Panc1 (cell line): ENCODE measurements around the gene HCRTR1. TPM values are rescaled to one million over a fixed set of nuclear protein-coding genes. Genes with fewer than 3 reads are reported as not detected.

Experiments used
- ATAC-seq: fragments of 200-7000 bp; cut with Tn5 transposase; 2 replicates; pipeline ENCODE4 v1.9.1; 2020; ENCODE audit warnings: mild to moderate bottlenecking, moderate library complexity
- BruUV-seq: library from RNA; stranded (reverse); fragments of 400-500 nt; replicated peaks from 2 replicates; lab custom pipeline; 2021; lab: Mats Ljungman, UMichigan
- CTCF ChIA-PET: fragments of 300-600 bp; sonication (Branson Sonifier 250); formaldehyde crosslinking; loops from one replicate; lab custom pipeline; 2022; ENCODE audit warnings: antibody characterized with exemption; lab: Charles Lee
- POLR2A ChIA-PET: fragments of 300-600 bp; sonication (Branson Sonifier 250); formaldehyde crosslinking; loops from one replicate; lab custom pipeline; 2022; ENCODE audit warnings: antibody characterized with exemption; lab: Charles Lee
- DNase-seq: peaks from one replicate; pipeline ENCODE4 v3.0.0-alpha.2; 2010; ENCODE audit warnings: low read depth, low spot score
- H3K27ac ChIP-seq: 2 replicates; pipeline ENCODE4 v1.5.1; 2011; ENCODE audit warnings: mild to moderate bottlenecking, low read length, inconsistent platforms
- H3K27me3 ChIP-seq: fragments of 200-500 bp; sonication (Bioruptor generic); 2 replicates; pipeline ENCODE4 v1.6.0; 2014; ENCODE audit warnings: low read length, inconsistent platforms; ENCODE audit not compliant: control insufficient read depth, insufficient read depth
- H3K36me3 ChIP-seq: fragments of 200-500 bp; sonication (Bioruptor generic); 2 replicates; pipeline ENCODE4 v1.5.1; 2014; ENCODE audit warnings: inconsistent platforms, mild to moderate bottlenecking, low read length, moderate library complexity; ENCODE audit not compliant: control insufficient read depth, insufficient read depth
- H3K4me1 ChIP-seq: 2 replicates; pipeline ENCODE4 v1.5.1; 2011; ENCODE audit warnings: inconsistent platforms, mild to moderate bottlenecking, low read length, moderate library complexity; ENCODE audit not compliant: control insufficient read depth, insufficient read depth
- H3K4me3 ChIP-seq, 2 experiments: 2 replicates each; pipeline ENCODE4 v1.5.1; 2011 to 2012; ENCODE audit warnings: low read depth in 2 of 2, low read length in 2 of 2, mild to moderate bottlenecking in 2 of 2, inconsistent platforms in 1 of 2, moderate library complexity in 1 of 2
- H3K9me3 ChIP-seq: fragments of 200-500 bp; sonication (Bioruptor generic); 2 replicates; pipeline ENCODE4 v1.5.1; 2014; ENCODE audit warnings: low read depth, mild to moderate bottlenecking, inconsistent platforms, low read length, moderate library complexity; ENCODE audit not compliant: control insufficient read depth, insufficient read depth
- CTCF ChIP-seq: fragments of 450-650 bp; IDR thresholded peaks from 2 replicates; pipeline ENCODE4 v1.5.1; 2017; ENCODE audit warnings: mild to moderate bottlenecking
- POLR2AphosphoS5 ChIP-seq: IDR thresholded peaks from 2 replicates; pipeline ENCODE4 v1.6.1; 2012; ENCODE audit warnings: mild to moderate bottlenecking, low read depth, low read length, moderate library complexity
- REST ChIP-seq, 2 experiments: IDR thresholded peaks; 2 replicates each; pipeline ENCODE4 v1.6.1; 2011 to 2012; ENCODE audit warnings: low read depth in 2 of 2, control low read depth in 1 of 2, low read length in 1 of 2, mild to moderate bottlenecking in 1 of 2, moderate library complexity in 1 of 2; ENCODE audit not compliant: insufficient read depth in 1 of 2
- SIN3A ChIP-seq: IDR thresholded peaks from 2 replicates; pipeline ENCODE4 v1.6.1; 2012; ENCODE audit warnings: low read depth, mild to moderate bottlenecking, low read length, moderate library complexity, borderline replicate concordance; ENCODE audit not compliant: insufficient read depth
- TCF7L2 ChIP-seq: IDR thresholded peaks from 2 replicates; pipeline ENCODE4 v1.6.1; 2011; ENCODE audit warnings: mild to moderate bottlenecking, low read depth, low read length, inconsistent platforms
- in situ Hi-C: cut with HindIII; loops from 2 replicates; pipeline ENCODE4 v1.10.0; 2016; ENCODE audit warnings: low sequenced_read_pairs, low pct_unique_long_range_greater_than_20kb
- intact Hi-C: fragments of 100-400 bp; cut with micrococcal nuclease; formaldehyde crosslinking; loops from one replicate; pipeline ENCODE4 v1.10.0; 2022; ENCODE audit not compliant: unreplicated experiment
- total RNA-seq: library from RNA; stranded (reverse); gene quantifications from one replicate; pipeline ENCODE4 v1.2.1, GENCODE V29; 2021; ENCODE audit not compliant: unreplicated experiment

HCRTR1 gene
- total RNA-seq, 1 experiment from 2014 or later = 0.18 TPM

- POLR2A ChIA-PET = interaction anchor here (0.5 kb wide), 1 partner anchor 478 kb away, joined by 6 read pairs; no protein-coding TSS in a partner anchor
Measured at GRCh38 chr1:31675161-31675560, 57.7 kb downstream of the HCRTR1 start.

GRCh38 chr1:31675756-31676155 lies 58.3 kb downstream of the HCRTR1 start:
- Histone ChIP-seq H3K27me3 (no peaks in the 10 kb centered on the region), H3K36me3 (no peaks in the 10 kb centered on the region), H3K4me1 (no peaks in the 10 kb centered on the region; the same call in none of the 2 replicates), H3K9me3 (no peaks in the 10 kb centered on the region), H3K27ac (no peak overlapping the region), H3K4me3 (no peak overlapping the region)
- TF ChIP-seq SIN3A (no peak), TCF7L2 (no peak), POLR2AphosphoS5 (no peak), REST (IDR thresholded peaks at IDR 0.05; ENCODE audit: insufficient read depth in 1 of 2, low read depth in 2 of 2, low read length in 1 of 2) (no peak), CTCF (no peak)
- intact Hi-C loops (no loop called here), in situ Hi-C loops (no loop called here)
- no peak for ATAC-seq
- no TSS peak for BruUV-seq
- DNase-seq = no peak
- ChIA-PET CTCF (interaction anchor here (0.7 kb wide), 2 partner anchors 13 to 1826 kb away, joined by 6 to 11 read pairs; no protein-coding TSS in a partner anchor), POLR2A (no interaction called here)

More at GRCh38 chr1:31675161-31675560, 57.7 kb downstream of the HCRTR1 start:
- Histone ChIP-seq H3K36me3 (no peaks in the 10 kb centered on the region), H3K27me3 (no peaks in the 10 kb centered on the region), H3K27ac (no peak overlapping the region), H3K4me3 (no peak overlapping the region), H3K4me1 (peaks cover 6% of the 10 kb centered on the region), H3K9me3 (no peaks in the 10 kb centered on the region)
- no peak for DNase-seq
- CTCF ChIA-PET = interaction anchor here (0.6 to 0.7 kb wide), 3 partner anchors 12 to 1825 kb away, joined by 3 to 11 read pairs (median 6); no protein-coding TSS in a partner anchor
- intact Hi-C loops = no loop called here
- ATAC-seq = no peak
- TF ChIP-seq CTCF (no peak), POLR2AphosphoS5 (no peak), REST (IDR thresholded peaks at IDR 0.05; ENCODE audit: insufficient read depth in 1 of 2, low read depth in 2 of 2, low read length in 1 of 2) (no peak), TCF7L2 (no peak), SIN3A (no peak)
- in situ Hi-C loops = no loop called here
- no TSS peak for BruUV-seq
